Stimulated activated CD8-positive, alpha-beta memory T cell treated with anti-CD3 and anti-CD28 coated beads, Interleukin-7, amount 100 ng/mL, for 48 hours (primary cell): Measurements from ENCODE around the gene PRXL2B.
A peak's percentile ranks its signal among the peaks of the same experiment; 100 is the strongest.

Experiments
- DNase-seq, 2 donors: peaks; one replicate each; pipeline ENCODE4 v3.0.0-alpha.2; 2020; ENCODE audit warnings: low read depth in 1 of 2; ENCODE audit errors: extremely low read depth in 1 of 2

The PRXL2B gene

DNA sequence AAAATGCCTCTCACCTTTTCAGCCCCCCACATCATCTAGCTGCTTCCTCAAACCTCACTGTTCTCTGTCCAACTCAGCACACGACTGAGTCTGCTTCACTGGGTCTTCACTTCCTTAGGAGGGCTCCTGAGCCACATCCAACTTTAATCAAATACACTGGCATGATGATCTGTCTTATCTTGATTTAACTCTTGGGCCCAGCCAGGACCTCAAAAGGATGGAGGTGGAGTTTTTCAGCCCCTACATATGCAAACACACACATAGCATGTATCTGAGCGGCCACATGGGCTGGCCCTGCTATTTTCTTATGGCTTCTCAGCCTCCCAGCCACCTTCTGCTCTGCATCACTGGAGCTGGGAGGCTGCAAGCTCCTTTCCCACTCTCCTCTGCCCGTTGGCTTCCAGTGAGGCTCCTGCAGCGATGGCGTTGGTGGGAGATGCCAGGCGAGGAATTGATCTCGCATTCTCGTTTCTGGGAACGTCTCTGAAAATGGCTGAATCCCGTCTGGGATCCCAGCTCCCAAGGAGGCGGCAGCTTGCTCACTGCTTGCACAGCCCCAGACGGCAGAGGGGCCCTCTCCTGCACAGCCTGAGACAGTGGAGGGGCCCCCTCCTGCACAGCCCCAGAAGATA lies 1.8 kb upstream of the PRXL2B start:
- DNase-seq = no peak

DNA sequence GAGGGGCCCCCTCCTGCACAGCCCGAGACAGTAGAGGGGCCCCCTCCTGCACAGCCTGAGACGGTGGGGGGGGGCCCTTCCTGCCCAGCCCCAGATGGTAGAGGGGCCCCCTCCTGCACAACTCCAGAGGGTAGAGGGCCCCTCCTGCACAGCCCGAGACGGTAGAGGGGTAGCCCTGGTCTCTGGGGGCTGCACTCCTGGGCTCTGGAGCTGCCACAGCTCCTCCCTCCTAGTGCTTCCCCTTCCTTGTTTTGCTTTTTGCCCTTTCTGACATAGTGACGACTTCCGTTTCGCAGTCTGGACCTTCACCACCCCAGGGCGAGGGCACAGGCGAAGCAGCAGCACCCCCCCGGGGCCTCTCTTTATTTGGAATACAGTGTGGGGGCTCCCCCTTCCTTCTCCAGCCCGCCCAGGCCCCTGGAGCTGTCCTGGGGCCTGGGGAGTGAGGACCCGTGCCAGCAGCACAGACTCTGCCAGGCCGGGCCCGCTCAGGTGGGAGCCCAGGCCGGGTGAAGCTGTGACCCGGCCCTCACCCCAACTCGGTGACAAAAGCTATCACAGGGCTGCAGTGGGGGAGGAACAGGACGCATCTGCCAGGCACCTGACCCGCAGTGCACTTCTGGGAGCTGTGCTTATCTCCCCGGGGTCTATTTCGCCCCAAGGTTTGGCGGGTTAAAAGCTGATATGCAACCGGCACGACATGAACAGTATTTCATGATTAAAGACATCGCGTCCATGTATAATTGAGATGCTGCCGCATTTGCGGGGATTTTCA lies 1.1 kb upstream of the PRXL2B start:
- peak in 1 of 2 donors; percentile 68 for DNase-seq

DNA sequence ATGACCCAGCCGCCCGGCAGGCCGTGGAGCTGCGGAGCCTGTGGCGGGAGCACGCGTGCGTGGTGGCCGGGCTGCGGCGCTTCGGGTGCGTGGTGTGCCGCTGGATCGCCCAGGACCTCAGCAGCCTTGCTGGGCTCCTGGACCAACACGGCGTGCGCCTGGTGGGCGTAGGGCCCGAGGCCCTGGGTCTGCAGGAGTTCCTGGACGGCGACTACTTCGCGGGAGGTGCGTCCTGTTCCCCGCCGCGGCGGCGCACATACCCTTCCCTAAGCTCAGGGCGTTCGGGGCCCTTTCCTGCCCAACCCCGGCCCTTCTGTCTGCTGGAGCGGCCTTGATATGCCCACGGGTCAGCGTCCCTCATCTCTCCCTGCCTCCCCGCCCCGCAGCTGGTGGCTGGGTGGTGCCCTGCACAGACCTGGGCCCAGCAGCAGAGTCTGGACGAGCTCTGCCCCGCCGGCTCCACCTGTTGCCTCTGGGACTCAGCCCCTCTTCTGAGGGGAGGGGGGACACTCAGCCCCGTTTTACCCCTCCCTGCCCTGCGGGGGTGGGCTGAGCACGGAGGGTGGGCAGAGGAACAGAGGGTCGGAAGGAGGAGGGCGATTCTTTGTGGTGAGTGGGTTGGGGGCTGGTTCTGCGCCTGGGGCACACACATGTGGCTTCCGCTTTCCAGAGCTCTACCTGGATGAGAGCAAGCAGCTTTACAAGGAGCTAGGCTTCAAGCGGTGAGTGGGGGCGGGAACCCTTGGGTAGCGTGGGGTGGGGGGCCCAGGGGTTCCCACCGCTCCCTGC lies 688 bp downstream of the PRXL2B start:
- DNase-seq = no peak

DNA sequence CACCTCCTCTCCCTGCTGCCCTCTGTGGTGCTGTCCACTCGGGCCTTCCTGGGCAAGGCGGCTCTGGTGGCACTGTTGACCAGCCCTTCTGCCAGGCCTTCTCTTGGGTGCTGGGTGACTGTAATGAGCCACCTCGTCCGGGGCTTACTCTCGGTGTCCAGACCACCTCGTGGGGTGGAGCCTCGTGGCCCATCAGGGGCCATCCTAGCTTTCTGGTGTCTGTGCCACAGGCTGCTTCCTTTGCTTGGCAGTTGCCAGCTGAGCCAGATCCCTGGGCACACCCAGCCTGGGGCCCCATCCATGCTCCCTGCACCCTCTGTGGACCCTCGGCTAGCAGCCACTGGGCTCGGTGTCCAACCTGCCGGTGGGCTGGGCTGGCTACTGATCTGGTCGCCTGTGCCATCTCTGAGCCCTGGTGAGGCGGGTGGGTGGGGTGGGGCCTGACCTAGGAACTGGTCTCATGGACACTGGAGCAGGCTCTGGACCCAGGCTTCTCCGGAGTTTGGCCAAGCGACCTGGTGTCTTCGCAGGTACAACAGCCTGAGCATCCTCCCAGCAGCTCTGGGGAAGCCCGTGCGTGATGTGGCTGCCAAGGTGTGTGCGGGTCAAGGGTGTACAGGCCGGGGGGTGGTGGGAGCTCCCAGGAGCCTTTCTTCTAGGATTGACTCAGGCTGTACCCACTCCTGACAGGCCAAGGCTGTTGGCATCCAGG lies 1.4 kb downstream of the PRXL2B start:
- DNase-seq = no peak

DNA sequence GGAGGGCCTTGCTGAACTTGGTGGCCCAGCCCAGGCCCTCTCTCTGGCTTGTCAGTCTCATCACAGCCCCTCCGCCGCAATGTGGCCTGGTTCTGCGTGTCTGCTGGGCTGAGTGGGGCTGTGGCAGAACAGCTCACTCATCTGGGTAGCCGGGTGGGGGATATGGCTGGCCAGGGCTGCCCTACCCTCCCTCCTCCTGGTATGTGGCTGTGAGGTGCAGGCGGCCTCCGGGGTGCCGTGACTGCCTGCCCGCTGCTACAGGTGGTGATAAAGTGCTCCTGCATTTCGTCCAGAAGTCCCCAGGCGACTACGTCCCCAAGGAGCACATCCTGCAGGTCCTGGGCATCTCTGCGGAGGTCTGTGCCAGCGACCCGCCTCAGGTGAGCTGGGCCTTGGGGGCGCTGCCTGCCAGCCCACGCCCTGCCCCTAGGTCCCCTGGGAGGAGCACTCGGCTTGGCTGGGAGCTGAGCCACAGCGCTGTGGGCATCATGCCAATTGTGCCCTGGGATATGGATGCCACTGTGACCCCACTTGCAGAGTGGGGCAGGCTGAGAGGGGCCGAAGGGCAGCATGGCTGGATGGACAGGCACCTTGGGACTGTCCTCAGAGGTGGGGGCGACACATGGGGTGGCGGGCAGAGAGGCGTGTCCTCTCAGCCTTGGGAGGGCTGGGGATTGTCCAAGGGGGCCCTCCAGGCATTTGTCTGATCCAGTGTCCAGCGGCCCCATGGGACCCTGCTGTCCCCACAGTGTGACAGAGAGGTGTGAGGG lies 2.3 kb downstream of the PRXL2B start:
- no peak for DNase-seq

DNA sequence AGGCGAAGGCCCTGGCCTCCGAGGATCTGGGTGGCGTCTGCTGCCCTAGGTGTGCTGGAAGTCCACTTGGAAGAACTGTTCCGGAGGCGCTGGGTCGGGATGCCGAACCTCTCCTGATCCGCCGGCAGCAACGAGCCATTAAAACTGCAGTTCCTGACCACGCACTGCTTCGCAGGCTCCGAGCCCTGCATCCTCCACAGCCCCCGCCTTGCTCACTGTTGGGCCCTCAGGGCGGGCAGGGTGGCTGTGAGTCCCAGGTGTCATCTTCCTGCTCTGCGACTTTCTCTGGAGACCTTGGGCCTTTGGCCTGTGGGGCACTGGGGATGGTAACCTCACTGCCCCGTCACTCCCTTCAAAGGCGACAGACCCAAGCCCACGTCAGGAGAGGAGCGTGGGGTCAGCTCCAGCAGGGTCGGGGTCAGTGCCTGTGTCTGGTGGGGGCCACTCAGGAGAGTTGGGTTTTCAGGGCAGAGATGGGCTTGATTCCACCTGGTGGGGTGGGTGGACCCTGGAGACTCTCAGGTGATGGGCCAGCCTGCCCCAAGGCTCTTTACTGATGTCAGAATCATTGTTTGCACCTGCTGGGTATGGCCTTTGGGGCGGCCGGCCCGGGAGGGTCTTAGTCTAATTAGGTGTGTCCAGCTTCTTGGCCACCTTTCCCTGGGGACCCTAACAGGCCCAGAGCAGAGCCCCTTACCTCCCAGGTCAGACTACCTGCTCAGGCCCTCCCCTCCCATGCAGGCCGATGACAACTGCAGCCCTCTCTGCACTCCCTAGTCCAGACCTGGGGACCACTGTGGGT lies 3.1 kb downstream of the PRXL2B start:
- DNase-seq = no peak

DNA sequence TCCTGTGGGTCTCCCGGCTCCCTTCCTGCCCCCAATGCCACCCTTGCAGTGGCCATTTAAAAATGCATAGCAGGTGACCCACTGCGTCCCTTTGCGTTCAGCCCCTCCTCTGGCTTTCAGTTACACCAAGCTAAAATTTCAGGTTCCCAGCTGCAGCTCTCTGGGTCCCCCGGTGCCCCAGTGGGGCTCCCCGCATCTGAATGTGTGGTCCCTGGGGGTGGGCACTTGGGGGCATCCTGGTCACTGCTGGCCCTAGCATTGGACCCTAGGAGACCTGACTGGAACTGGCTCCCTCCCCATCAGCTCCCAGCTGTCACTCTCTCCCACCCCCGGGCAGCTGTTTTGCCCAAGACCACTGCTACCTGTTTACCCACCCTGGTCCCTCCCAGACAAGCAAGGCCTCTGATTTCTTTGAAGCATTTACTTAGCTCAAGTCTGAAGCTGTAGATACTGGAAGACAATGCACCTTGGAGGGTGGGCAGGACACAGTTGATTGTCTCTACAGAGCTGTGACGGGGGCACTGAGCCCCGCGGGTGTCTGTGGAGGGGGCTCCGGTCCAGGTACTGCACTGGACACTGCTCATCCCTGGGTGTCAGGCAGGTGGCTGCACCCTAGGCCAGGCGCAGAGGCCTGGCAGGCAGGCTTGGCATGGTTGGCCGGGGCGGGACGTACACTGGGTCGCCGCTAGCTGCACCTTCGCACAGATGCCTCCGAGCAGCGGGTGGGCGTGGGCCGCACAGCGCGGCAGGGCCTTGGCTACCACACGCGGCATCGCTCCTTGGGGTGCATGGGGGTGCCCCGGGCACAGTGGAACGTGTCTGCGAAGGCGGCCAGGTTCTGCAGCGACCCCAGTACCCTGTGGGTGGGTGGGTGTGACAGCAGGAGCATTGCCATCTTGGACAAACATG lies 3.9 kb downstream of the PRXL2B start:
- DNase-seq = no peak

DNA sequence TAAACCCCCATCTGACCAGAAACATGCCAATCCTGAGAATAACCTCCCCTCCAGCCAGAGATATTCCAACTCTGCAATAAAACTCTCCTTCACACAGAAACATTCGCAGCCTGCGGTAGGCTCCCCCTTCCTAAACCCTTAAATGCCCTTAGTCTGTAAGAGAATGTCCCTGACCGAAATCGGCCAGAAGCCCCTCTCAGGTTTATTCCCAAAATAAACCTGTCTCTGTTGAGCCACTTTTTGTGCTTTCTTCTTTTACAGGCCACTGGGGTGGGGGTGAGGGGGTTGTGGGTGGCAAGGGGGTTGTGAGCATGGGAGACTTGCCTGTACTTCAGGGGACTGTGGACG lies 4.6 kb downstream of the PRXL2B start:
- DNase-seq = no peak

DNA sequence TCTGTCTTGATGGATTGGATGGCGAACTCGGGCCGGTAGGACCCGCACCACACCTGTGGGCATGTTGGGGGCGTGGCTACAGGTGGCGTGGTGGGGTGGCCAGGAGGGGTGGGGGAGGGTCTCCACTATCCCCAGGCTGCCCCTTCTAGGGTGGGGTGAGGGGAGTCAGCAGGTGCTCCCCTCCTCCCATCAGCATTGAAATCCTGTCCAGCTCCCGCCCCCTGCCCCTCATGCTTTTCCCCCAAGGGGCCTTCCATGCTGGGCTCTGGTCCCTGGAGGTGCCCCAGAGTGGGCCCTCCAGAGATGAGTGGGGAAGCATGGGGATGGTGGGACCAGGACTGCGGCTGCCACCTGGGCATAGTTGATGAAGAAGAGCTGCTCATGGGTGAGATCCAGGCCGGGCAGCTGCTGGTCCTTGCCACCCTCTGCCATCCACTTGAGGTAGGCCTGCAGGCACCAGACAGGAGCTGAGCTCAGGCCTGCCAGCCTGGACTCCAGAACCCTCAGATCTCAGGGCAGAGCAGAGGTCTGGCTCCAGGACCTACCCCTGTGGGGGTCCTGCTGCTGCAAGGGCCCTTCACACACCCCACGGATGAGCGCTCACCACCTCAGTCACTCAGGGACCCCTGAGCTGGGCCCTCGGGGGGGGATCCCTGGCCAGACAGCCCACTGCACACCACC lies 5.1 kb downstream of the PRXL2B start:
- DNase-seq = no peak

DNA sequence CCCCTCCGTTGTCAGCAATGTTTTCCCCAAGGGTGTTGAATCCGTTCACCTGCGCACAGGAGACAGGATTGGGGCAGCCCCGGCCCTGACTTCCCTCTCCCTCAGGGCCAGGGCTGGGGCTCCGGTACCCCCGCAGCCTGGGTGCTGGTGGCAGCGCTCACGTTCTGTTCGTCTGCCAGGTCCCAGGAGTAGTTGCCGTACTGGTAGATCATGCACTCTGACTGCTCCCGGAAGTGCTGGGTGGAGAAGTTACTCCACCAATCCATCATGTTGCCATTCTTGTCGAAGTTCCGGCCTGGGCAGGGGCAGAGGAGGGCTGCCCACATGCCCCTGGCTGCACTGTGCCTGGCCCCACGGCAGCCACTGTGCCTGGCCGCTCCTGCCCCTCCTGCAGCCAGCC lies 6.1 kb downstream of the PRXL2B start:
- DNase-seq = no peak

DNA sequence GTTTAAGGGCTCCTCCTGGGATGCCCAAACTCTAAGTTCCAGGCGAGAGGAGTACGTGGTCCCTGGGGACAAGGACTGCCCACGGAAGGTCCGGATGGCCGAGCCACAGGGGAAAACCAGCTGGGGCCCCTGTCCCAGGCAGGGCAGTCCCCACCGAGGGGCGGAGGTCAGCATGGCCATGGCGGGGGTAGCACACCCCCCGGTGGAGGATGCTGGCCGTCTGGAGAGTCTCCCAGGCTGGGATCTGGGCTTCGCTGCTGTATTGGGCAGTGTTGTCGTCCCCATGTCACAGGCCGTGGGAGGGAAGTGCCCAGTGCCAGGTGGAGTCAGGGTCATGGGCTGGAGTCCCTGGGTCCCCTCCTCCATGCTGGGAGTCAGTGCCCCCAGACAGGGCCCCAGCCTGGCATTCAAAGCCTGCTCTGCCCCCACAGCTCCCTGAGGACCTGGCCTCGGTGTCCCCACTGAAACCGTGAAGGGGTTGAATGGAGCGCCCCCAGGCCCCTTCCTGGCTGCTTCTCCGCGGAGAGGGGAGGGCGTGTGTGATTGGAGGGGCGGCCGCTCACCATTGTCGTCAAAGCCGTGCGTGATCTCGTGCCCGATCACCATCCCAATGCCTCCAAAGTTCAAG lies 6.8 kb downstream of the PRXL2B start:
- DNase-seq = no peak

DNA sequence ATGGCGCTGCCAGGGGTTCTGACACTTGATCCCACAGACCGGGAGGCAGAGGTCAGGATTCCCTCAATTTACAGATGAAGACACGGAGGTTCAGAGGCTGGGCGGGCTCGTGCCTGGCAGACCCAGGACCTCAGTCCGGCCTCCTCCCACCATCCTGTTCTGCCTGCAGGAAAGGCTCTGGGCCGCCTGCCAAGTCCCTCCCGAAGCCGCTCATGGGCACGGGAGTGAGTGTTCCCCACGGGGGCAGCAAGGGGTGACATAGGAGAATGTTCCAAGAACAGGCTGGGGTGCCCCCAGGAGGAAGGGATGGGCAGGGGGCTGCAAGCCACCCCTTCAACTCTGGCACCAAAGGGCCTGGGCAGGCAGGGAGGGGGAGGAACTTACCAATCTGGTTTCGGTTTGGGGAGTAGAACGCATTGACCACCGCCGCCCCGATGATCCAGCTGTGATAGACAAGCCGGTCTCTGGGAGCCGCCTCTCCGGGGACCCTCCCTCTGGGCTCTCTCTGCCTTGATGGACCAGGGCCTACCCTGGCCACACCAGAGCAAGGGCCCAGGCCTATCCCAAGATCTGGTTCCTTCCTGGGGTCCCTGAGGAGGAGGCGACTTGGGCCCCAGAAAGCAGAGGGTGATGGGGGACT lies 7.5 kb downstream of the PRXL2B start:
- no peak for DNase-seq

DNA sequence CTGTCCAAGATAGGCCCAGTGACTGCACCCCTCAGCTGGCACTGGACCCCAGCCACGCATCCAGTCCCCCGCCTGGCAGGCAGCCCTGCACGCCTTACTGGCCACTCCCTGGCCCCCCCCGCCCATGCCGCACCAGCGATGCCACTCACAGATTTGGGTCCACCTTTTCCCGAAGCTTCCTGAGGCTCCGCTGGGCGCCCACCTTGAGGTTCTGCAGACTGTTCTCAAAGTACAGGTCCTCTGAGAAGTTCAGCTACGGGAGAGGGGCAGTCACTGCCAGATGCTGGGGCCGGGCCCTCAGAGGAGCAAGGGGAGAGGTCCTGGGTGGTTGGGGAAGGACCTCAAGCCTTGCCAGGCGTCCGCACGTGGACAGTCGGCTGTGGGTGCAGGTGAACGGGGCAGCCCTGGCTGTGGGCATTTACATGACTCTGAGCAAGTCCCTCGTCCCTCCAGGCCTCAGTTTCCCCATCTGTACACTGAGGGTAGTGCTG lies 8.1 kb downstream of the PRXL2B start:
- no peak for DNase-seq

DNA sequence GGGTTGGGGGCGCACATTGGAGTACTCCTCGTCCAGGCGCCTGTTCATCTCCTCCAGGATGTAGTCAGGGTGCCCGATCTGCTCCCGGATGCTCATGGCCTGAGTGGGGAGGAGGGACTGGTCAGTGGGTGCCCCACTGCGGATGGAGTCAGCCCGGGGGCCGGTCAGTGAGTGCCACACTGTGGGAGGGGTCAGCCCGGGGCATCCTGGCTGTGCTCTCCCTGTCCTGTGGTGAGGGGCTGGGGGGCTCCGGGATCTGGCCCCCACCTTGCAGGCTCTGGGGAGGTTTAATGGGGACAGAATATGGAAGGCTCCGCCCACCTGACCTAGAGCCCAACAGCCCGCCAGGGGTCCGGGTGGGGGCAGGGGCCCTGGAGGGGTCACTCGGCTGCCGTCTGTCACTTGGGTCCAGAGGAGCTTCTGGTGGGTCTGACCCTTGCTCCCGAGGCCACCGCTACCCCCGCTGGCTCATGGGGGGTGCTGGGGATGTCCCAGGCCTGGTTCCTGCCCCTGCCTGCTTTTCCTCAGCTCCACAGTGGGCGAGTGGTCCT lies 8.8 kb downstream of the PRXL2B start:
- DNase-seq = no peak

DNA sequence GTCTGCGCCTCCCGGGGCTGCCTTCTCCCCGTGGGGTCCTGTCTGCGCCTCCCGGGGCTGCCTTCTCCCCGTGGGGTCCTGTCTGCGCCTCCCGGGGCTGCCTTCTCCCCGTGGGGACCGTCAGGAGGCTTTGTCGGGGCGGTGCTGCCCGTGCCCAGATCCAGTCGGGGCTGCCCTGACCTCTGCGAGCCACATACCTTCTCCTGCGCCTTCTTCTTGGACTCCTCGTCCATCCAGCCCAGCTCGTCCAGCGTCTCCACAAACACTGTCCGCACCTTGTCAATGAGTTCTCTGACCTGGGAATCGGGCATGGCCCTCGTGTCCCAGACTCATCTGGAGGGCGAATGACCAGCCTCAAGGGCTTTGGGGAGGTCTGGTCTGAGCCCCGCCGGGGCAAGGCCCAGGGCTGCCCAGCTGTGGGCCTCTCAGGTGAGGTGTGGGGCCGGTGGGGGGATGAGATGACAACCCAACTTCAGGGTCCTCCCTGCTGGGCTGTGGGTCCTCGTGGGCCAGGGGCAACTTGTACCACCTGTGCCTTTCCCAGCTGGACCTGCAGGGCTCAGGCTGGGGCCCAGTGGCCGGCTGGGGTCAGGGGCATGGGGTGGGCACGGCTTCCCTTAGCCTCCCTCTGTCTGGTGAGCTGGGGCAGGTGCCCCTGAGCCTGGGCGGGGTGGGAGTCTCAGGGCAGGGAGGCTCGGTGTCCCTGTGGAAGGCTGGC lies 9.4 kb downstream of the PRXL2B start:
- DNase-seq = no peak
